GM21360 (cell line): ENCODE data around the gene S100A5.
"Not testable (repeated sequence)": the region's sequence is repeated elsewhere in the genome, so short reads cannot be mapped to it uniquely, and the experiment has no call there.

Source experiments
- ATAC-seq: cut with Tn5 transposase; IDR thresholded peaks from one replicate; pipeline ENCODE4 v1.9.1; 2021; ENCODE audit warnings: mild to moderate bottlenecking, moderate library complexity; ENCODE audit not compliant: unreplicated experiment

The S100A5 gene, protein sequence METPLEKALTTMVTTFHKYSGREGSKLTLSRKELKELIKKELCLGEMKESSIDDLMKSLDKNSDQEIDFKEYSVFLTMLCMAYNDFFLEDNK

DNA sequence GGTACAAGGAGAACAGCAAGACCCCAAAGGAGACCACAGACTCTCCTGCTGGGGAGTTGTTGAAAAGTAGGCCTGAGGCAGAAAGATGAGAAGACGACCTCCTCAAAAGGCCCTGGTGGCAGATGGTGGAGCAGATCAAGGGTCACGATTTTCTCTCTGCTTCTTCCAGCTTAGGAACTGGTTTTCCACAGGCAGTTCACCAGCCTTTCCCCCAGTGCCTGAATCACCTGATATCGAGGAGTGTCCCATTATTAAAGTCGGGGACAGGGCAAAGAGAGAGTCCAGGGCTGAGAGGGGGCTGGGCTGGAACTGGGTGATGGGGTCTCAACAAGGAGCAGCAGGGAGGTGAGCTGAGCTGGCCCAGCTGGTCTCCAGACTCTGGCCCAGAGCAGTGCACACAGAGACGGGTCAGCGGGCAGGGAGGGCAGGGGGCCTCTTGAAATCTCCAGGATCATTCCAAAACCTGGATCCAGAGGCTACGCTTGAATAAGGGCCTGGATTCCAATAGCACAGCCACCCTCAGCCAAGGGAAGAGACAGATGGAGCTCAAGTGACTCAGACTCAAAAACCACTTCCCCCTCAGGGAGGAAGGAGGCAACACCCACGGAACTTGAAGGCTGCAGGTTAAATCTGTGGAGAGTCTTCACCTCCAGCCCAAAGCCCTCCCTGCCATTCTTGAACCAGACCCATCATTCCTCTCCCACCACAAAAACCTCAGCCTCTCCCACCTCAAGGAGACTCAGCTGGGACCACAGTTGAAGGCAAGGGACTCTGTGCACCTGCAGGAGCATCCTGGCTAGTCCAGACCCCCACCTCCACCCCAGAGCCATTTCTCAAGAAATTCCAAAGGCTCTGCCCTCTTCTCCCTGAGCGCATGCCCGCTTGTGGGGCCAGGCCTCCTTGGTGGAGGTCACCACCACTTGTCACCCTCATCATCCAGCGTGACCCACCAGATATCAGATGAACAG is at the start of gene S100A5:
S100A5 (minus strand) TSS at position 541 of the 968 bp plus-strand sequence. CDS start 743 bp downstream, outside the sequence.
- no peak for ATAC-seq

DNA sequence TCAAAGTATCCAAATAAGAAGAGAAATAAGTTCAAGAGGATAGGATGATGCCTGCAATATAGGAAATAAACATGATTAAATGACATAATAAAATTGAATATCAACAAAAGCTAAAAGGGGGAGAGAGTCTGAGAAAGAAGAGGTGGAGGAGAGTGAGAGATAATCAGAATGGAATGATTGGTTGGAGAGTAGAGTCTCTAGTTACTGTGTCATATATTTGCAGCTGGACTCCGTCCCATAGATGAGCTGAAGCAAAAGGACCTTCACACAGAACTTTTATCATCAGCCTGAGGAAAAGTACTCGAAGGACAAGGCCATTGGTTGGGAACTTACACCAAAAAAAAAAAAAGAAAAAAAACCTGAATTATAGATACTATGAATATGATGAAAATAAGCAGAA is 47.7 kb upstream of the S100A5 start:
- ATAC-seq: no peak

DNA sequence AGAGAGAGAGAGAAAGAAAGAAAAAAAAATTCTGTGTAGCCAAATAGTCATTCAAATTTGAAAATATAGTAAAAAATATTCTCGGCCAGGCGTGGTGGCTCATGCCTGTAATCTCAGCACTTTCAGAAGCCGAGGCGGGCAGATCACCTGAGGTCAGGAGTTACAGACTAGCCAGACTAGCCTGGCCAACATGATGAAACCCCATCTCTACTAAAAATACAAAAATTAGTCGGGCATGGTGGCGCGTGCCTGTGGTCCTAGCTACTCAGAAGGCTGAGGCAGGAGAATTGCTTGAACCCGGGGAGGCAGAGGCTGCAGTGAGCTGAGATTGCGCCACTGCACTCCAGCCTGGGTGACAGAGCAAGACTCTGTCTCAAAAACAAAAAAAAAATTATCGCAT is 47.3 kb upstream of the S100A5 start:
- ATAC-seq: not testable (repeated sequence)

DNA sequence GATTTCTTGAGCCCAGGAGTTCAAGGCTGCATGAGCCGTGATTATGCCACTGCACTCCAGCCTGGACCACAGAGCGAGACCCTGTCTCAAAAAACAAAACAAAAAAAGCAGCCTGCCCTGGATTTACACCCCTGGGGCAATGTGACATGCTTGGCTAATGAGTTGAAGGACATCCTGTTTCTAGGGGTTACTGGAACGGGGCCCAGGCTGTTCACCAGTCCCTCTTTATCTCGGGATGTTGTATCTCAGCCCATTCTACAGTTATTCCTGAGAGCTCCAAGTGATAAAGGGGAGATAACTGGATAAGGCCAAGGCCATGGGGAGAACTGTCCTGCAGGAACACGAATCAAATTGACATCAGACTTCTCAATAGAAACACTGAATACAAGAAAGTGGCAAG is 46.6 kb upstream of the S100A5 start:
- ATAC-seq: no peak

DNA sequence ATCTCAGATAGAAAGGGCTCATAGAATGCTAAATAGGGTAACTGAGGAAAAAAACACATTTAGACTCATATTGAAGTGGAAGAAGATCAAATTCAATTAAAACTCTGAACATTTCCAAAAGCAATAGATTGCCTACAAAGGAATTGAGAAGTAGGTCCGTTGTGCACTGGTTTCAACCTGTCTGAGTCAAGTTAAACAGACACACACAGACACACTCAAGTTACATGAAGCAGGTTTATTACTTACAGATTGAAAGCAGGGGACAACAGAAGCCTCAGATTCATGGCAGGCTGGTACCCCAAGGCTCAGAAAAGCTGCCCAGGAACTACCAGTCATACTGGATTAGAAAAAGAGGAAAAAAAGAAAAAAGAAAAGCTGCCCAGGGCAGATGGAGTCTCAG is 45.6 kb upstream of the S100A5 start:
- no peak for ATAC-seq

DNA sequence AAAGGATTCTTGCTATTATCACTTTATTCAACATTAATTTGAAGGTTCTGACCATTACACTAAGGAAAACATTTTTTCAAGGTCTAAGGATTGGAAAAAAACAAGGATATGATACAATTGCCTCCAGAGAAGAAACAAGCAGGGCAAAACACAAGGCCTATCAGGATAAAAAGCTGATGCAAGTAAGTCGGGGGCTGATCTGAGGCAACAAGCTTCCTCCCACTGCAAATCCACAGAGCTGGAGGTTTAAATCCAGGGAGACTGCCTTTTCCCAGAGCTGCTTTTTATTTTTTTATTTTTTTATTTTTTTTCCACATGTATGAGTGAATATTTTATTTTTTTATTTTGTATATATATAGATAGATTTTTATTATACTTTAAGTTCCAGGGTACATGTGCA is 44.3 kb upstream of the S100A5 start:
- no peak for ATAC-seq

DNA sequence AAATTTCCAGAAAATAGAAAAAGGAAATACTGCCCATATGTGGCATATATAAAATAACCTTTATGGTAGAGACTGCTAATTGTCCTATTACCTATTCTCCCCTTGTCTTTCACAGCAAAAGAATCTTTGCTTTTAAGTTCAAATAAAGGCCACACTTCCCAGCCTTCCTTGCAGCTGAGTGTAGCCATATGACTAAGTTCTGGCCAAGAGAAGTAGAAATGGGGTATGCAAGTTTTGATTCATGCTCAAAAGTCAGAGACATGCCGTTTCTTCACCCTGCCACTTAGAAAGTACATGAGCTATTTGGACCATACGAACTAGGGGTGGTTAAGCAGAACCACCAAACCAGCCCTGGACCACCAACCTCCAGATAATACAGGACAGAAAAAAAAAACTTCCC is 43.2 kb upstream of the S100A5 start:
- no peak for ATAC-seq

DNA sequence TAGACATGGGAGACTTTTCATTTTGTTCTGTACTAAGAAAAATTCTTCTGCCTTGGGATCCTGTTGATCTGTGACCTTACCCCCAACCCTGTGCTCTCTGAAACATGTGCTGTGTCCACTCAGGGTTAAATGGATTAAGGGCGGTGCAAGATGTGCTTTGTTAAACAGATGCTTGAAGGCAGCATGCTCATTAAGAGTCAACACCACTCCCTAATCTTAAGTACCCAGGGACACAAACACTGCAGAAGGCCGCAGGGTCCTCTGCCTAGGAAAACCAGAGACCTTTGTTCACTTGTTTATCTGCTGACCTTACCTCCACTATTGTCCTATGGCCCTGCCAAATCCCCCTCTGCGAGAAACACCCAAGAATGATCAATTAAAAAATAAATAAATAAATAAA is 42.8 kb upstream of the S100A5 start:
- not testable (repeated sequence) for ATAC-seq

DNA sequence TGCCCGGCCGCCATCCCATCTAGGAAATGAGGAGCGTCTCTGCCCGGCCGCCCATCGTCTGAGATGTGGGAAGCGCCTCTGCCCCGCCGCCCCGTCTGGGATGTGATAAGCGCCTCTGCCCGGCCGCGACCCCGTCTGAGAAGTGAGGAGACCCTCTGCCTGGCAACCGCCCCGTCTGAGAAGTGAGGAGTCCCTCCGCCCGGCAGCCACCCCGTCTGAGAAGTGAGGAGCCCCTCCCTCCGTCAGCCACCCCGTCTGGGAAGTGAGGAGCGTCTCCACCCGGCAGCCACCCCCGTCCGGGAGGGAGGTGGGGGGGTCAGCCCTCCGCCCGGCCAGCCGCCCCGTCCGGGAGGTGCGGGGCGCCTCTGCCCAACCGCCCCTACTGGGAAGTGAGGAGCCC is 42.1 kb upstream of the S100A5 start:
- ATAC-seq: not testable (repeated sequence)

DNA sequence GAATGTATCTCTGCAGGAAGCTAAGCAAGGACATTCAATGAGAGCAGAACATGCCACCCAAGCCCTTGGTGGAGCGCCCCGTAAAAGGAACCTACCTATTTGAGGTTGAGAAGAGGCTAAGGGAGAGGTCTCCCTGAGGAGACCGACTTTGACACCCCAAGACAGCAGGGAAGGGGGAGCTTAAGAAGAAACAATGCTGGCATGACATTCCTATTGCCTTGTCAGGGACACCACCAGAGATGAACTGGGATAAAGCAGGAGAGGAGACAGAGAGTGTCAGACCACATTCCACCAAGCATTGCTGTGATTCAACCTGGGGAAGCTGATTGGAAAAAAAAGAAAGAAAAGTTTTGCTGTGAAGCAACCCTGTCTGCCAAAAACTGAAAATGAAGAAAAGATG is 38.2 kb upstream of the S100A5 start:
- no peak for ATAC-seq

DNA sequence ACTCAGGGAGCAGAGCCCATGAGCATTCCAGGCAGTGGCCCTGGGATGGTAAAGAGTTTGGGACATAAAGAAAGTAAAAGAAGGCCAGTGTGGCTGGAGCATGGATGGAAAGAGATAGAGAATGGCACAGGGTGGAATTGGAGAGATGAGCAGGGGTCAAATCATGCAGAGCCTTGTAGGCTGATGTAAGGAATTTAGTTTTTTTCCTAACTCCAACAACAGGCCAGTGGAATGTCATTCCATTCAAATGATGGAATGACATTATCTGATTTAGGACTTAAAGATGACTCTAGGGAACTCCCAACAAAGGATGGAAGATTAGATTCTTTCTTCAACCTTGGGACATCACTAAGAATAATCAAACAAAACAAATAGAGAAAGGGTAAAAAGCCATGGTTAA is 37.8 kb upstream of the S100A5 start:
- no peak for ATAC-seq

DNA sequence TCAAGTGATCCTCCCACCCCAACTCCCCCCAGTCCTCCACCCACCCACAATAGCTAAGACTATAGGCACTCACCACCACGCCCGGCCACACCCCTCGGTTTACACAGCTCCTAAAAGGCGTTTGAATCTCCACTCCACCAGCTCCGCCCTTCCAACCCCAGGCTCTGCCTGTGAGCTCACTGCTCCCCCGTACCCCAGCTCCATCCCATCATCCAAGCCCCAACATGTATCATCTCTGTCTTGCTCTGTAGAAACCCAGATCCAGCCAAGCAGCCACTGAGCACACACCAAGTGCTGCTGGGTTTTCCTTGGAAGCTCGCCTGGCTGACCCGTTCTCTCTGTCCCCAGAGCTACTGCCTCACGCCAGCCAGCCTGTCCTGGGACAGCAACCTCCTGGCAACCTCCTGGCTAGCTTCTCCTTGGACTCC is 36.9 kb upstream of the S100A5 start:
- no peak for ATAC-seq

DNA sequence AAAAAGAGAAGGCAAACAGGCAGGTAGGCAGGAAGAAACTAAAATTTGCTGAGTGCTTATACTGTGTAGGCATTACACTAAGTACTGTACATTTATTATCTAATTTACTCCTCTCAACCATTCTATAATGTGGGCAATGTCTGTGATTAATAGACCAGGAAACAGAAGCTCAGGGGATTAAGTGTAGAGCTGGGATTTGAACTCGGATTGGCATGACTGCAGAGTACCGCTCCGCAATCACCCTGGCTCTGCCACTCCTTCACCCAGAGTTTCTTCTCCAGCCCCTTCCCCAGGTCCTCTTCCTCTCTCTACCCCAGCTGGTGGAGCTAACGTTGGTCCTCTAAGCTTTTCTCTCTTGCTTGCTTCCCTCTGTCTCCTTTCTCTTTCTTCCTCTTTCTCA is 36.4 kb upstream of the S100A5 start:
- no peak for ATAC-seq

DNA sequence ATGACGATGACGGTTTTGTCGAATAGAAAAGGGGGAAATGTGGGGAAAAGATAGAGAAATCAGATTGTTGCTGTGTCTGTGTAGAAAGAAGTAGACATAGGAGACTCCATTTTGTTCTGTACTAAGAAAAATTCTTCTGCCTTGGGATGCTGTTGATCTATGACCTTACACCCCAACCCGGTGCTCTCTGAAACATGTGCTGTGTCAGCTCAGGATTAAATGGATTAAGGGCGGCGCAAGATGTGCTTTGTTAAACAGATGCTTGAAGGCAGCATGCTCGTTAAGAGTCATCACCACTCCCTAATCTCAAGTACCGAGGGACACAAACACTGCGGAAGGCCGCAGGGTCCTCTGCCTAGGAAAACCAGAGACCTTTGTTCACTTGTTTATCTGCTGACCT is 34.8 kb upstream of the S100A5 start:
- ATAC-seq: not testable (repeated sequence)

DNA sequence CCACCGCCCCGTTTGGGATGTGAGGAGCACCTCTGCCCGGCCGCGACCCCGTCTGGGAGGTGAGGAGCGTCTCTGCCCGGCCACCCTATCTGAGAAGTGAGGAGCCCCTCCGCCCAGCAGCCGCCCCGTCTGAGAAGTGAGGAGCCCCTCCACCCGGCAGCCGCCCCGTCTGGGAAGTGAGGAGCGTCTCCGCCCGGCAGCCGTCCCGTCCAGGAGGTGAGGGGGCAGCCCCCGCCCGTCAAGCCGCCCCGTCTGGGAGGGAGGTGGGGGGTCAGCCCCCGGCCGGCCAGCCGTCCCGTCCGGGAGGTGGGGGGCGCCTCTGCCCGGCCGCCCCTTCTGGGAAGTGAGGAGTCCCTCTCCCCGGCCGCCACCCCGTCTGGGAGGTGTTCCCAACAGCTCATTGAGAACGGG is 34.4 kb upstream of the S100A5 start:
- not testable (repeated sequence) for ATAC-seq

DNA sequence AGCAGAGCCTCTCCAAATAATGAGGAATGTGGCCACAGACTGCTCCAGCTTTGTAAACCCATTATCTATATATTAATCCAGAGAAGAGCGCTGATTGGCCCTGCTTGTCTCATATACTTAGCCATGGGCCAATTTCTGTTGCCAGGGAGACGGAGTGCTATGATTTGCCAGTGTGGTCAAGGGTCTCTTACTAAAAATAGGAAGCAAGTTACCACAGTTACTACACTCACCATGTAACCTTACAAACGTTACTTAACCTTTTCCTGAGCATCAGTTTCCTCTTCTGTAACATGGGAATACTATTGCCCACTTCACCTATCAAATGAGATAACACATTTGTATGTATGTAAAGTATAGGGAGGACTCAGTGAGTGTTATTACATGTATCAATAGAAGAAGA is 32.6 kb upstream of the S100A5 start:
- ATAC-seq: no peak

DNA sequence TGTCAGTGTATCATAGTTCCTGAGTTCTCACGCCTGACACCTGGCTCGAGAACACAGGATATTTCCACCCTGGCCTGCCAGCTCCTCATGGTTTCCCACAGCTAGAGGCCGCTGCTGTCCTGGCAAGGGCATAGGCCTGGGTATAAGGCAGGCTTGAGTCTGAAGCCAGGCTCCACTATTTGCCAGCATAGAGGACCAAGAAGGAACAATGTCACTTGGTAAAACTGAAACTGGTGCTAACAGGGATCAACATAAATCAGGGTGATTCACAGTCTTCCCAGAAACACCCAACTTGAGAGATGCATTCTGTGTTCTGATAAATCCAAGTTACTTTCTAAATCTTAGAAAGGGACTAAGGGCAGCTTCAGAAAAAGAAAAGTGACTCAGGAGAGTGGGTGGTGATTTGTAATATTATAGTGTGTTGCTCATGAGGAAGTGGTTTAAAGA is 31.9 kb upstream of the S100A5 start:
- peak; percentile 67 for ATAC-seq

DNA sequence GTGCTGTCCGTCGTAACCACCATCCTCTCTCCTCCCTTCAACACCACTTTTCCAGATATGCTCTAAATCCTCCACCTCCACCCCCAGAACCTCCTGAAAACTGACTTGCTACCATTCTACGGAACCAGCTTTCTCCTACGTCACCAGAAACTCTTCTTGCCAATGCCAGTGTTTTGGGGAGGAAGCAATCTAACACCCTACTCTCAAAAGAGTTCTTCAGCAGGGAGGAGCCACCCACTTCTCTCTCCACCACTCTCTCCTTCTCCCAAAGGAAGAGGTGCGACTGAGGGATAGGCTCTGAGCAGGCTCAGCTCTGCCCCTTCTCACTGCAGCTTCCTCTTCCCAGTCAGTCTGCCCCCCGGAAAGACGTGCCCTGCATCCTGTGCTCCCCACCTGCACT is 31.0 kb upstream of the S100A5 start:
- no peak for ATAC-seq

DNA sequence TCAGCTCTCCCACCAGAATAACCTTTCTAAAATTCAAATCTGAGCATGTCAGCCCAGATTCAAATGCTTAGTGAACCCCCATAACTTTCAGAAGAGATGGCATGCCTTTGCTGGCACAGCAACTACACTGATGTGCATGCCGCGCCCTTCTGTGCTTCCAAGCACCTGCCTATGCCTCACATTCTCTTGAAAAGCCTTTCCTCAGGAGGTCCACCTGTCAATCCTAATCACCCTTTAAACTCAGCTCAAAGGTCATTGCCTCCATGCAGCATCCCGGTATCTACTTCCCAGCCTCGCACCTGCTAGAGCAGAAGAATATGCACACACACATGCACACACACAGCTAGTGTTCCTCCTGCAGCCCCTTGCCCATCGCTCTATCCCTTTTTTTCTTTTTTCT is 30.1 kb upstream of the S100A5 start:
- ATAC-seq: no peak

DNA sequence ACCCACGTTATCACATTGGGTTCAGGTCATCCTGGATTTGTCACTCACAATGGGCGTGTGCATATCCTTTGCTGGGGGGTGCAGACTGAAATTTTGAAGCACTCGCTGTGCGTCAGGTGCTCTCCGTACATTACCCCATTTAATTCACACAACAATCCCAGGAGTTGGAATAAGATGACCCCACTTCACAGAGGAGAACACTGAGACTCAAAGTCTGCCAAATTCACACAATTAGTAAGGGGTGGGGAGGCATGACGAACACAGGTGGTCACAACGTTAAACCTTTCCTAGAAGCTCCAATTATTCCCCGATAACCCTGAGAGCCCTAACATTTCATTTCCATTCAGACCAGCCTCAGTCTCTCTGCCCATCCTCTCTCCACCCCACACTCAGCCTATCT is 28.7 kb upstream of the S100A5 start:
- ATAC-seq: no peak

DNA sequence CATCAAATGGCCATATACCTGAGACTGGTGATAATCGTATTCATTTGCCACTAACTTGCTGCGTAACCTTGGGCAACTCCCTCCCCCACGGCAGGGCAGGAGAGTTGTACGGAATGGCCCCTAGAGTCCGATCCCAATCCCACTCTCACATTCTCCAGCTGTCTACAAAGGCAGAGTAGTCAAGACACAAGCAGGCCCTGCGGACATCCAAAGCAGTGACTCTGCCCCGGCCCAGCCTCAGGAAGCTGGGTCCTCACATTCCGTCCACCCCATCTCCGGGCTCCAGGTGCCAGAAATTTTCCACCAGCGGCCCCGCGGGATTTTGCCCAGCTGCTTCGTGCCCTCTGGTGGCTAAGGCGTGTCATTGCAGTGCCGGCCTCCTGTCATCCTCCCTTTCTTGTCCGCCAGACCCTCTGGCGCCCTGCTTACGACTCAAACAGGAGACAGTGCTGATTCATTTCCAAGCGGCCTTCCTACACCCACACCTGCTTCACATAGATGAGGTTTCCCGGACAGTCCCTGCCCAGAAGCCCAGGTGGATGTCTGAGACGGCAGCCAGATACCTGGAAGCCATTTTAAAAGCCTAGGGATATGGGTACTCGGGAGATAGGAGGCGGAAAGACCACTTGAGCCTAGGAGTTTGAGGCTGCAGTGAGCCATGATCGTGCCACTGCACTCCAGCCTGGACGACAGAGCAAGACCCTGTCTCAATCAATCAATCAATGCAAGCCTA is 27.8 kb upstream of the S100A5 start:
- no peak for ATAC-seq
